ENCODE data around the gene TXNDC15.

Gene TXNDC15

GRCh38 chr5:134911285-134912206 lies 37.4 kb downstream of the TXNDC15 start:
- no peaks in the 10 kb centered on the region for H3K9me3 ChIP-seq (replicated peaks in 1 of 2; ENCODE audit: control insufficient read depth in 2 of 2, insufficient read depth in 1 of 2, low read depth in 1 of 2, low read length in 2 of 2)
- peak overlapping the region; percentile 90 for H3K14ac ChIP-seq (ENCODE audit: low read length)
- no peak overlapping the region for H2BK12ac ChIP-seq (ENCODE audit: low read length)
- H4K91ac ChIP-seq (ENCODE audit: low read depth, low read length, poor library complexity): no peak overlapping the region
- no peak overlapping the region for H3K18ac ChIP-seq (ENCODE audit: low read length)
- no peak overlapping the region for H3K4me2 ChIP-seq (ENCODE audit: insufficient read depth, low read length, poor library complexity, severe bottlenecking)
- no peak overlapping the region for H3K23ac ChIP-seq (ENCODE audit: low read depth, low read length, poor library complexity)
- no peak overlapping the region for H3K9ac ChIP-seq (ENCODE audit: low read depth, low read length, poor library complexity)
- H2AK5ac ChIP-seq (ENCODE audit: low read depth, low read length): no peak overlapping the region
- H3K4ac ChIP-seq (ENCODE audit: low read length): no peak overlapping the region
- H4K8ac ChIP-seq (ENCODE audit: low read depth, low read length): no peak overlapping the region
- no peak for DNase-seq (ENCODE audit: low spot score)
- no peak overlapping the region for H2BK120ac ChIP-seq (ENCODE audit: low read depth, low read length)
- peaks cover 0 to 74% of the 10 kb centered on the region in 2 donors for H3K36me3 ChIP-seq (replicated peaks in 1 of 2; ENCODE audit: control insufficient read depth in 2 of 2, insufficient read depth in 2 of 2, low read length in 2 of 2)
- H3K27me3 ChIP-seq (ENCODE audit: control insufficient read depth in 3 of 3, insufficient read depth in 3 of 3, low read depth in 1 of 3, low read length in 3 of 3): no peaks in the 10 kb centered on the region
- H2AFZ ChIP-seq (ENCODE audit: low read length): no peak overlapping the region
- H3K79me1 ChIP-seq (ENCODE audit: low read depth, low read length): no peaks in the 10 kb centered on the region
- H2BK5ac ChIP-seq (ENCODE audit: low read length): no peak overlapping the region
- no peak overlapping the region for H3K27ac ChIP-seq (replicated peaks; ENCODE audit: low read length)
- H3K4me1 ChIP-seq (ENCODE audit: control insufficient read depth in 2 of 2, insufficient read depth in 1 of 2, low read depth in 1 of 2, low read length in 2 of 2): no peaks in the 10 kb centered on the region
- H2BK15ac ChIP-seq (ENCODE audit: low read length): no peak overlapping the region
- no peak overlapping the region for H3K4me3 ChIP-seq (ENCODE audit: low read length in 2 of 2)
- WGBS, 2 donors (ENCODE audit: extremely low coverage in 2 of 2, insufficient read length in 2 of 2, insufficient replicate concordance in 1 of 2): no CpG with 5 or more reads among the region's 8 CpGs

- Histone ChIP-seq H3K4me1 (ENCODE audit: control insufficient read depth in 2 of 2, insufficient read depth in 1 of 2, low read depth in 1 of 2, low read length in 2 of 2) (no peaks in the 10 kb centered on the region), H2BK5ac (ENCODE audit: low read length) (no peak overlapping the region), H3K18ac (ENCODE audit: low read length) (no peak overlapping the region), H2BK120ac (ENCODE audit: low read depth, low read length) (no peak overlapping the region), H2AFZ (ENCODE audit: low read length) (no peak overlapping the region), H3K4ac (ENCODE audit: low read length) (no peak overlapping the region), H3K79me1 (ENCODE audit: low read depth, low read length) (no peaks in the 10 kb centered on the region), H2BK12ac (ENCODE audit: low read length) (no peak overlapping the region), H3K4me2 (ENCODE audit: insufficient read depth, low read length, poor library complexity, severe bottlenecking) (no peak overlapping the region), H3K23ac (ENCODE audit: low read depth, low read length, poor library complexity) (no peak overlapping the region), H2AK5ac (ENCODE audit: low read depth, low read length) (no peak overlapping the region), H3K36me3 (replicated peaks in 1 of 2; ENCODE audit: control insufficient read depth in 2 of 2, insufficient read depth in 2 of 2, low read length in 2 of 2) (peaks cover 0 to 84% of the 10 kb centered on the region in 2 donors), H4K8ac (ENCODE audit: low read depth, low read length) (no peak overlapping the region), H4K91ac (ENCODE audit: low read depth, low read length, poor library complexity) (no peak overlapping the region), H3K4me3 (ENCODE audit: low read length in 2 of 2) (no peak overlapping the region), H3K9me3 (replicated peaks in 1 of 2; ENCODE audit: control insufficient read depth in 2 of 2, insufficient read depth in 1 of 2, low read depth in 1 of 2, low read length in 2 of 2) (no peaks in the 10 kb centered on the region), H3K27me3 (ENCODE audit: control insufficient read depth in 3 of 3, insufficient read depth in 3 of 3, low read depth in 1 of 3, low read length in 3 of 3) (no peaks in the 10 kb centered on the region), H3K27ac (replicated peaks; ENCODE audit: low read length) (no peak overlapping the region), H3K9ac (ENCODE audit: low read depth, low read length, poor library complexity) (no peak overlapping the region), H2BK15ac (ENCODE audit: low read length) (no peak overlapping the region), H3K14ac (ENCODE audit: low read length) (no peak overlapping the region)
- no peak for DNase-seq (ENCODE audit: low spot score)
- no CpG with 5 or more reads among the region's 3 CpGs for WGBS, 2 donors (ENCODE audit: extremely low coverage in 2 of 2, insufficient read length in 2 of 2, insufficient replicate concordance in 1 of 2)
These were observed 39.1 kb downstream of the TXNDC15 start for GRCh38 chr5:134913254-134913653.

DNA sequence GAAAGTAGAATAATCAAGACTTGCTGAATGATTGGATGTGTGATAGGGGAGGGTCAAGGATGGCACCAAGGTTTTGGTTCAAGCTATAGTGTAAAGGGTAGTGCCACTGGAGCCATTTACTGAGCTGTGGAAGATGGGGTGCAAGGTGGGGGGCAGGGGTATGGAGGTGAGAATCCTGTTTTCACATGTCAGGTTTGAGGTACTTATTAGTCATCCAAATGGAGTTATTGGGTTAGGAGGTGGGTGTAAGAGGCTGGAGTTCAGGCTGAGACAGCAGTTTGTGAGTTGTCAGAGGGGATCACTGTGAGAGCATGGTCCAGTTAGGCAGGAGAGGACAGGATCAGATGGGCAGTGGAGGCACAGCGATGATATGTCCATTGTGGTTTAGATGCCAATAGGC lies 39.6 kb downstream of the TXNDC15 start:
- H2BK5ac ChIP-seq (ENCODE audit: low read length): no peak overlapping the region
- no peak overlapping the region for H3K14ac ChIP-seq (ENCODE audit: low read length)
- H2BK120ac ChIP-seq (ENCODE audit: low read depth, low read length): no peak overlapping the region
- H3K79me1 ChIP-seq (ENCODE audit: low read depth, low read length): no peaks in the 10 kb centered on the region
- H2BK15ac ChIP-seq (ENCODE audit: low read length): no peak overlapping the region
- no peaks in the 10 kb centered on the region for H3K9me3 ChIP-seq (replicated peaks in 1 of 2; ENCODE audit: control insufficient read depth in 2 of 2, insufficient read depth in 1 of 2, low read depth in 1 of 2, low read length in 2 of 2)
- H3K4me1 ChIP-seq (ENCODE audit: control insufficient read depth in 2 of 2, insufficient read depth in 1 of 2, low read depth in 1 of 2, low read length in 2 of 2): no peaks in the 10 kb centered on the region
- no peak for DNase-seq (ENCODE audit: low spot score)
- no peaks in the 10 kb centered on the region for H3K27me3 ChIP-seq (ENCODE audit: control insufficient read depth in 3 of 3, insufficient read depth in 3 of 3, low read depth in 1 of 3, low read length in 3 of 3)
- no peak overlapping the region for H4K8ac ChIP-seq (ENCODE audit: low read depth, low read length)
- H3K27ac ChIP-seq (replicated peaks; ENCODE audit: low read length): no peak overlapping the region
- no peak overlapping the region for H3K9ac ChIP-seq (ENCODE audit: low read depth, low read length, poor library complexity)
- H2BK12ac ChIP-seq (ENCODE audit: low read length): no peak overlapping the region
- no peak overlapping the region for H2AFZ ChIP-seq (ENCODE audit: low read length)
- no peak overlapping the region for H3K4me2 ChIP-seq (ENCODE audit: insufficient read depth, low read length, poor library complexity, severe bottlenecking)
- peaks cover 0 to 85% of the 10 kb centered on the region in 2 donors for H3K36me3 ChIP-seq (replicated peaks in 1 of 2; ENCODE audit: control insufficient read depth in 2 of 2, insufficient read depth in 2 of 2, low read length in 2 of 2)
- H3K23ac ChIP-seq (ENCODE audit: low read depth, low read length, poor library complexity): no peak overlapping the region
- no peak overlapping the region for H3K4ac ChIP-seq (ENCODE audit: low read length)
- H3K18ac ChIP-seq (ENCODE audit: low read length): no peak overlapping the region
- no peak overlapping the region for H4K91ac ChIP-seq (ENCODE audit: low read depth, low read length, poor library complexity)
- WGBS, 2 donors (ENCODE audit: extremely low coverage in 2 of 2, insufficient read length in 2 of 2, insufficient replicate concordance in 1 of 2): no CpG with 5 or more reads among the region's 1 CpG
- no peak overlapping the region for H2AK5ac ChIP-seq (ENCODE audit: low read depth, low read length)
- no peak overlapping the region for H3K4me3 ChIP-seq (ENCODE audit: low read length in 2 of 2)

- Histone ChIP-seq H2BK5ac (ENCODE audit: low read length) (no peak overlapping the region), H3K14ac (ENCODE audit: low read length) (no peak overlapping the region), H3K27me3 (ENCODE audit: control insufficient read depth in 3 of 3, insufficient read depth in 3 of 3, low read depth in 1 of 3, low read length in 3 of 3) (no peaks in the 10 kb centered on the region), H2BK12ac (ENCODE audit: low read length) (no peak overlapping the region), H2BK15ac (ENCODE audit: low read length) (no peak overlapping the region), H3K9me3 (replicated peaks in 1 of 2; ENCODE audit: control insufficient read depth in 2 of 2, insufficient read depth in 1 of 2, low read depth in 1 of 2, low read length in 2 of 2) (no peaks in the 10 kb centered on the region), H3K4ac (ENCODE audit: low read length) (no peak overlapping the region), H3K27ac (replicated peaks; ENCODE audit: low read length) (no peak overlapping the region), H3K79me1 (ENCODE audit: low read depth, low read length) (no peaks in the 10 kb centered on the region), H4K91ac (ENCODE audit: low read depth, low read length, poor library complexity) (no peak overlapping the region), H3K23ac (ENCODE audit: low read depth, low read length, poor library complexity) (no peak overlapping the region), H3K36me3 (replicated peaks in 1 of 2; ENCODE audit: control insufficient read depth in 2 of 2, insufficient read depth in 2 of 2, low read length in 2 of 2) (peaks cover 0 to 83% of the 10 kb centered on the region in 2 donors), H3K4me1 (ENCODE audit: control insufficient read depth in 2 of 2, insufficient read depth in 1 of 2, low read depth in 1 of 2, low read length in 2 of 2) (no peaks in the 10 kb centered on the region), H3K9ac (ENCODE audit: low read depth, low read length, poor library complexity) (no peak overlapping the region), H3K4me3 (ENCODE audit: low read length in 2 of 2) (no peak overlapping the region), H3K4me2 (ENCODE audit: insufficient read depth, low read length, poor library complexity, severe bottlenecking) (no peak overlapping the region), H2BK120ac (ENCODE audit: low read depth, low read length) (no peak overlapping the region), H2AFZ (ENCODE audit: low read length) (no peak overlapping the region), H2AK5ac (ENCODE audit: low read depth, low read length) (no peak overlapping the region), H3K18ac (ENCODE audit: low read length) (no peak overlapping the region), H4K8ac (ENCODE audit: low read depth, low read length) (no peak overlapping the region)
- no peak for DNase-seq (ENCODE audit: low spot score)
- WGBS, 2 donors (ENCODE audit: extremely low coverage in 2 of 2, insufficient read length in 2 of 2, insufficient replicate concordance in 1 of 2): no CpG with 5 or more reads among the region's 10 CpGs
These were observed 43.1 kb downstream of the TXNDC15 start for GRCh38 chr5:134917070-134917815.

Measured in neuronal stem cell (in vitro differentiated cells).